Measurements from ENCODE around the gene PROX1.

The PROX1 gene

GRCh38 chr1:213980906-213981305 lies 6.9 kb upstream of the PROX1 start:
- DNase-seq: peak; percentile 23

- peak; percentile 69 for DNase-seq
These were observed 5.5 kb upstream of the PROX1 start for GRCh38 chr1:213982289-213982671.

- DNase-seq: peak; percentile 82
These were observed 4.9 kb upstream of the PROX1 start for GRCh38 chr1:213982672-213983492.

GRCh38 chr1:213983493-213984386 lies 4.0 kb upstream of the PROX1 start:
- peak; percentile 76 for DNase-seq

GRCh38 chr1:213984387-213985208 lies 3.2 kb upstream of the PROX1 start:
- peak; percentile 79 for DNase-seq

- DNase-seq: peak; percentile 78
These were observed 2.4 kb upstream of the PROX1 start for GRCh38 chr1:213985209-213986019.

GRCh38 chr1:213986020-213986924 lies 1.5 kb upstream of the PROX1 start:
- DNase-seq: peak; percentile 81

GRCh38 chr1:213986925-213987250 lies 885 bp upstream of the PROX1 start:
- DNase-seq: no peak

- DNase-seq: no peak
These were observed 299 bp upstream of the PROX1 start for GRCh38 chr1:213987422-213987926.

- DNase-seq: no peak
These were observed 781 bp downstream of the PROX1 start for GRCh38 chr1:213988507-213989001.

- peak; percentile 55 for DNase-seq
These were observed 1.5 kb downstream of the PROX1 start for GRCh38 chr1:213989002-213989855.

GRCh38 chr1:213993929-213994328 lies 6.2 kb downstream of the PROX1 start:
- no peak for DNase-seq

GRCh38 chr1:213994888-213995287 lies 7.1 kb downstream of the PROX1 start:
- no peak for DNase-seq

GRCh38 chr1:213995603-213996002 lies 7.8 kb downstream of the PROX1 start:
- DNase-seq: no peak

GRCh38 chr1:213996320-213997037 lies 8.7 kb downstream of the PROX1 start:
- DNase-seq: no peak

GRCh38 chr1:213997038-213997771 lies 9.4 kb downstream of the PROX1 start:
- DNase-seq: no peak

GRCh38 chr1:213997772-213998107 lies 10.0 kb downstream of the PROX1 start:
- no peak for DNase-seq

GRCh38 chr1:213998785-213999184 lies 11.0 kb downstream of the PROX1 start:
- DNase-seq: peak; percentile 57

Data from eye (tissue), 1 donor.